ENCODE data around the gene ARHGAP12.

ARHGAP12 gene, protein sequence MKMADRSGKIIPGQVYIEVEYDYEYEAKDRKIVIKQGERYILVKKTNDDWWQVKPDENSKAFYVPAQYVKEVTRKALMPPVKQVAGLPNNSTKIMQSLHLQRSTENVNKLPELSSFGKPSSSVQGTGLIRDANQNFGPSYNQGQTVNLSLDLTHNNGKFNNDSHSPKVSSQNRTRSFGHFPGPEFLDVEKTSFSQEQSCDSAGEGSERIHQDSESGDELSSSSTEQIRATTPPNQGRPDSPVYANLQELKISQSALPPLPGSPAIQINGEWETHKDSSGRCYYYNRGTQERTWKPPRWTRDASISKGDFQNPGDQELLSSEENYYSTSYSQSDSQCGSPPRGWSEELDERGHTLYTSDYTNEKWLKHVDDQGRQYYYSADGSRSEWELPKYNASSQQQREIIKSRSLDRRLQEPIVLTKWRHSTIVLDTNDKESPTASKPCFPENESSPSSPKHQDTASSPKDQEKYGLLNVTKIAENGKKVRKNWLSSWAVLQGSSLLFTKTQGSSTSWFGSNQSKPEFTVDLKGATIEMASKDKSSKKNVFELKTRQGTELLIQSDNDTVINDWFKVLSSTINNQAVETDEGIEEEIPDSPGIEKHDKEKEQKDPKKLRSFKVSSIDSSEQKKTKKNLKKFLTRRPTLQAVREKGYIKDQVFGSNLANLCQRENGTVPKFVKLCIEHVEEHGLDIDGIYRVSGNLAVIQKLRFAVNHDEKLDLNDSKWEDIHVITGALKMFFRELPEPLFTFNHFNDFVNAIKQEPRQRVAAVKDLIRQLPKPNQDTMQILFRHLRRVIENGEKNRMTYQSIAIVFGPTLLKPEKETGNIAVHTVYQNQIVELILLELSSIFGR
- long read RNA-seq, partial matches to known transcripts: 2 of 7 reads
- long read RNA-seq, other reads (novel, unspliced or antisense): 5 of 7 reads

DNA sequence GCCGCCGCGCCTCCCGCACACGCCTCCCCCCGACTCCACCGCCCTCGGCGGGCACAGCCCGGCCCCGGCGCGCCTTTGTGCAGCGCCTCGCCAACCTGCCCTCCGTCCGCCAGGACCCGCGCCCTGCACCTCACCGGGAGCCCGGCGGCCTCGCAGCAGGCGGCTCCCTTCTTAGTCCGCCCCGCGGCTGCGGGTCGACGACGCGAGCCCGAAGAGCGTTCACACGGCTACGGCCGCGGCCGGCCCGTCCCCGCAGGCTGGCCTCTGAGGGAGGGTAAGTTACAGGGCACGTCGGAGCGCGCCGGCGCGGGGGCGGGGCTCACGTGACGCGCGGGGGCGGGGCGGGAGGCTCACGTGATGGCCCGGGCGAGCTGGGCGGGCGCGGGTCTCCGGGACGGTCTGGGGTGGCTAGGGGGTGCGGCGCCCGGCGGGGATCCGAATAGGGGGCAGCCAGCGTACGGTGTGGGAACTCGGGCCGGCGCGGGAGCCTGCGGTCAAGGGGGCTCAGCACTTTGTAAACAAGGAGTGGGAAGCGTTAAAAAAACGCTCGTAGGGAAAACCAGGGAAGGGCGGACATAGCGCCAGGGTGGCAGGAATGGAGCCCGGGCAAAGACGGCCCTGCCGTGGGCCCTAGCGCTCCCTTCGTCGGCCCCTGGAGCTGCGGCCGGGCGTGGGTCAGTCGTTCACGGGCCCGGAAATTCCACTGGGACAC is at the start of gene ARHGAP12:
Gene ARHGAP12 (minus strand): TSS at position 283 of the 712 bp plus-strand sequence. CDS start 19,976 bp downstream, outside the sequence.
- peak within 1 kb of the TSS; percentile 59 for H3K27ac ChIP-seq (replicated peaks)
- H3K4me3 ChIP-seq (replicated peaks; ENCODE audit: insufficient read depth, low read length): peak within 1 kb of the TSS; percentile 91
- peak; percentile 59 to 80 for DNase-seq (ENCODE audit: low read depth in 1 of 2, low spot score in 1 of 2)
- H3K27me3 ChIP-seq (ENCODE audit: insufficient read depth, poor library complexity, severe bottlenecking): no peaks in the 10 kb centered on the region
- TF ChIP-seq POLR2AphosphoS5 (IDR thresholded peaks at IDR 0.05; ENCODE audit: low read depth) (peak; percentile 30), GABPA (IDR thresholded peaks at IDR 0.05; ENCODE audit: low read depth) (no peak)

DNA sequence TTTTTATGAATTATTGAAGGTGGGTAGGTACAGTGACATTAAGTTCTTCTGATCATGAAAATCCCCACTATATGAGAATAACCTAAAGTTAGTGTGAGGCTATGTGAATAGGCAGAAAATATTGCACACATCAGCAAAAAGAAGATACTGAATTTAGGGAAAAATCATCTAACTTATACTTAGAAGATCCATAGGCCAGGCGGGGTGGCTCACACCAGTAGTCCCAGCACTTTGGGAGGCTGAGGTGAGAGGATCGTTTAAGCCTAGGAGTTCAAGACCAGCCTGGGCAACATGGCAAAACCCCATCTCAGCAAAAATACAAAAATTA is 49.5 kb upstream of the ARHGAP12 start:
- TF ChIP-seq SPI1 (IDR thresholded peaks at IDR 0.05; ENCODE audit: borderline replicate concordance, low read depth) (no peak), POLR2AphosphoS5 (IDR thresholded peaks at IDR 0.05; ENCODE audit: low read depth) (no peak), GABPA (IDR thresholded peaks at IDR 0.05; ENCODE audit: low read depth) (no peak)
- TF ChIP-seq, protein P1, sequence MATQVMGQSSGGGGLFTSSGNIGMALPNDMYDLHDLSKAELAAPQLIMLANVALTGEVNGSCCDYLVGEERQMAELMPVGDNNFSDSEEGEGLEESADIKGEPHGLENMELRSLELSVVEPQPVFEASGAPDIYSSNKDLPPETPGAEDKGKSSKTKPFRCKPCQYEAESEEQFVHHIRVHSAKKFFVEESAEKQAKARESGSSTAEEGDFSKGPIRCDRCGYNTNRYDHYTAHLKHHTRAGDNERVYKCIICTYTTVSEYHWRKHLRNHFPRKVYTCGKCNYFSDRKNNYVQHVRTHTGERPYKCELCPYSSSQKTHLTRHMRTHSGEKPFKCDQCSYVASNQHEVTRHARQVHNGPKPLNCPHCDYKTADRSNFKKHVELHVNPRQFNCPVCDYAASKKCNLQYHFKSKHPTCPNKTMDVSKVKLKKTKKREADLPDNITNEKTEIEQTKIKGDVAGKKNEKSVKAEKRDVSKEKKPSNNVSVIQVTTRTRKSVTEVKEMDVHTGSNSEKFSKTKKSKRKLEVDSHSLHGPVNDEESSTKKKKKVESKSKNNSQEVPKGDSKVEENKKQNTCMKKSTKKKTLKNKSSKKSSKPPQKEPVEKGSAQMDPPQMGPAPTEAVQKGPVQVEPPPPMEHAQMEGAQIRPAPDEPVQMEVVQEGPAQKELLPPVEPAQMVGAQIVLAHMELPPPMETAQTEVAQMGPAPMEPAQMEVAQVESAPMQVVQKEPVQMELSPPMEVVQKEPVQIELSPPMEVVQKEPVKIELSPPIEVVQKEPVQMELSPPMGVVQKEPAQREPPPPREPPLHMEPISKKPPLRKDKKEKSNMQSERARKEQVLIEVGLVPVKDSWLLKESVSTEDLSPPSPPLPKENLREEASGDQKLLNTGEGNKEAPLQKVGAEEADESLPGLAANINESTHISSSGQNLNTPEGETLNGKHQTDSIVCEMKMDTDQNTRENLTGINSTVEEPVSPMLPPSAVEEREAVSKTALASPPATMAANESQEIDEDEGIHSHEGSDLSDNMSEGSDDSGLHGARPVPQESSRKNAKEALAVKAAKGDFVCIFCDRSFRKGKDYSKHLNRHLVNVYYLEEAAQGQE (IDR thresholded peaks at IDR 0.05; ENCODE audit: insufficient replicate concordance, low read depth): no peak
- TF ChIP-seq, protein P2, sequence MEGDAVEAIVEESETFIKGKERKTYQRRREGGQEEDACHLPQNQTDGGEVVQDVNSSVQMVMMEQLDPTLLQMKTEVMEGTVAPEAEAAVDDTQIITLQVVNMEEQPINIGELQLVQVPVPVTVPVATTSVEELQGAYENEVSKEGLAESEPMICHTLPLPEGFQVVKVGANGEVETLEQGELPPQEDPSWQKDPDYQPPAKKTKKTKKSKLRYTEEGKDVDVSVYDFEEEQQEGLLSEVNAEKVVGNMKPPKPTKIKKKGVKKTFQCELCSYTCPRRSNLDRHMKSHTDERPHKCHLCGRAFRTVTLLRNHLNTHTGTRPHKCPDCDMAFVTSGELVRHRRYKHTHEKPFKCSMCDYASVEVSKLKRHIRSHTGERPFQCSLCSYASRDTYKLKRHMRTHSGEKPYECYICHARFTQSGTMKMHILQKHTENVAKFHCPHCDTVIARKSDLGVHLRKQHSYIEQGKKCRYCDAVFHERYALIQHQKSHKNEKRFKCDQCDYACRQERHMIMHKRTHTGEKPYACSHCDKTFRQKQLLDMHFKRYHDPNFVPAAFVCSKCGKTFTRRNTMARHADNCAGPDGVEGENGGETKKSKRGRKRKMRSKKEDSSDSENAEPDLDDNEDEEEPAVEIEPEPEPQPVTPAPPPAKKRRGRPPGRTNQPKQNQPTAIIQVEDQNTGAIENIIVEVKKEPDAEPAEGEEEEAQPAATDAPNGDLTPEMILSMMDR (IDR thresholded peaks at IDR 0.05; ENCODE audit: insufficient read depth, low read length): no peak
- no peak for DNase-seq (ENCODE audit: low read depth in 1 of 2, low spot score in 1 of 2)
- Histone ChIP-seq H3K27ac (replicated peaks) (no peak overlapping the region; the same call in 1 of the 2 replicates), H3K4me3 (replicated peaks; ENCODE audit: insufficient read depth, low read length) (no peak overlapping the region), H3K27me3 (ENCODE audit: insufficient read depth, poor library complexity, severe bottlenecking) (no peaks in the 10 kb centered on the region)

DNA sequence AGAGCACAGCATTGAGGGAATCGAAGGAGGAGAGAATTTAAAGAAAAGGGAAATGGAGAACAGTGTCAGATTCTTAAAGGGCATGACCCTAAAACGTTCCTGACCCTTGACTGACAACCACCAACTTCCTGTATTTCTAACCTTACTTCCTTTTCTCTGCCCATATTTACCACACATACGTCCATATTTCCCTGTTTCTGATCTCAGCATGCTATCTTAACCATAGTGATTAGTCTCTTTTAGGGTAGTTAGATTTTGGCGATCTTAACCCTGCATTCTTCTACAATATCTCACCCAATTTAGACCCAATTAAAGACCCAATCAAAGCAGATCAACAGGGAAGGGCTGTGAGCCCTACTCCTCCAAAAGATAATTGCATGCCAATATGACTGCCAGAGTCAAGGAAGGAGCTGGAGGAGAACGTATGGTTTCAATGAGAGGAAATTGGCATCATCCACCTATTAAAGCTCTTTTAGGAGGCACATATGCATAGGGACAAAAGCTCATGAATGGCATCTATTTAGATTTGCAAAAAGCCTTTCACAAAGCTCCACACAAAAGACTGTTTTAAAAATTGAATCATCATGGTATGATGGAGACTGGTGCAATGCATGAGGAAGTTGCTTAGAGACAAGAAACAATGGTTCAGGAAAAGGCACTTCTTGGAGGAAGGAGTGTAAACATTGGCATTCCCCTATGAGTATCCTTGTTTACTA is 49.0 kb upstream of the ARHGAP12 start:
- TF ChIP-seq, protein P1 (IDR thresholded peaks at IDR 0.05; ENCODE audit: insufficient replicate concordance, low read depth): no peak
- TF ChIP-seq POLR2AphosphoS5 (IDR thresholded peaks at IDR 0.05; ENCODE audit: low read depth) (peak; percentile 92), SPI1 (IDR thresholded peaks at IDR 0.05; ENCODE audit: borderline replicate concordance, low read depth) (peak; percentile 82)
- Histone ChIP-seq H3K27ac (replicated peaks) (peak overlapping the region; percentile 66), H3K4me3 (replicated peaks; ENCODE audit: insufficient read depth, low read length) (no peak overlapping the region; the same call in 1 of the 2 replicates), H3K27me3 (ENCODE audit: insufficient read depth, poor library complexity, severe bottlenecking) (no peaks in the 10 kb centered on the region)
- peak; percentile 60 to 68 for DNase-seq (ENCODE audit: low read depth in 1 of 2, low spot score in 1 of 2)

DNA sequence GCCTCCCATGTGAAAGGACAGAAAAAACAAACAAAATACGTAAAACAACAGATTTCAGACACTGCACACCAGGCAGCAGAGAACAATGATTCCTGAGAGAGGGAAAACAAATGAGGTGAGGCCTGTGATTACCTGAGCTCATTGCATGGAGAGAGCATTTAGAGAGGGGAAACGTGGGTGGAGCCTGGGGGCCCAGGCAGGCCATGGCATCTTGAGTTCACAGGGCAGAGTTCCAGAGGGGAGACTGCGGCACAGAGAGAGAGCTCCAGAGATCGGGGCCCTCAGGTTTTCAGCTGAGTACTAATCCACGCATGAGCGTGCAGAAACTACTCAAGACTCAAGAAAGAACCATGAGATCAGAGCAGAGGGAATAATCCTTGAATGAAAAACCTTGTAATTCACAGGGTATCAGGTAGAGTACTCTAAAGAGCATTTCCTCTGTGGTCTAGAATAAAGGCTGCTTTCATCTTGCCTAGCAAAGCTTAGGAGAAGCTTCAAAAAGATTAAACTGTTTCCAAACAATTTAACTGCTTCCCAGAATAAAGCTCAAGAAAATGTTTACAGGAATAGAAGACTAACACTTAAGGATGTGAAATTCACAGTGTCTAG is 46.6 kb upstream of the ARHGAP12 start:
- no peak for DNase-seq (ENCODE audit: low read depth in 1 of 2, low spot score in 1 of 2)

More for the DNA sequence above, 46.6 kb upstream of the ARHGAP12 start:
- Histone ChIP-seq H3K27ac (replicated peaks) (no peak overlapping the region), H3K4me3 (replicated peaks; ENCODE audit: insufficient read depth, low read length) (no peak overlapping the region), H3K27me3 (ENCODE audit: insufficient read depth, poor library complexity, severe bottlenecking) (no peaks in the 10 kb centered on the region)
- TF ChIP-seq, protein P2 (IDR thresholded peaks at IDR 0.05; ENCODE audit: insufficient read depth, low read length): no peak
- no peak for TF ChIP-seq SPI1 (IDR thresholded peaks at IDR 0.05; ENCODE audit: borderline replicate concordance, low read depth)
